Osteocyte (in vitro differentiated cells): ENCODE measurements around the gene ZSCAN12. TPM values are rescaled to one million over a fixed set of nuclear protein-coding genes. Genes with fewer than 3 reads are reported as not detected.
"Not testable (repeated sequence)": the region's sequence is repeated elsewhere in the genome, so short reads cannot be mapped to it uniquely, and the experiment has no call there.

Source experiments
- DNase-seq: peaks from one replicate; pipeline ENCODE4 v3.0.0; 2021; ENCODE audit warnings: mixed read lengths; ENCODE audit not compliant: unreplicated experiment; ENCODE audit errors: extremely low spot score
- H3K27ac Mint-ChIP-seq: one replicate; pipeline ENCODE4 v1.8.0; 2021; ENCODE audit warnings: mild to moderate bottlenecking, mixed read lengths; ENCODE audit not compliant: unreplicated experiment
- H3K27me3 Mint-ChIP-seq: one replicate; pipeline ENCODE4 v1.8.0; 2021; ENCODE audit warnings: mixed read lengths; ENCODE audit not compliant: unreplicated experiment
- H3K36me3 Mint-ChIP-seq: one replicate; pipeline ENCODE4 v1.8.0; 2021; ENCODE audit warnings: mixed read lengths; ENCODE audit not compliant: unreplicated experiment
- H3K4me1 Mint-ChIP-seq: one replicate; pipeline ENCODE4 v1.8.0; 2021; ENCODE audit warnings: mixed read lengths; ENCODE audit not compliant: unreplicated experiment
- H3K4me3 Mint-ChIP-seq: one replicate; pipeline ENCODE4 v1.8.0; 2021; ENCODE audit warnings: mild to moderate bottlenecking, moderate library complexity, mixed read lengths; ENCODE audit not compliant: unreplicated experiment
- H3K9me3 Mint-ChIP-seq: one replicate; pipeline ENCODE4 v1.8.0; 2021; ENCODE audit warnings: mixed read lengths; ENCODE audit not compliant: unreplicated experiment
- total RNA-seq: library from RNA; stranded (reverse); gene quantifications from 2 replicates; pipeline ENCODE4 v1.2.1, GENCODE V29; 2021
- TF ChIP-seq, protein P1 (sequence below): fragments of 200-600 bp; sonication (generic); IDR thresholded peaks from 2 replicates; pipeline ENCODE4 v1.5.0; 2021; ENCODE audit warnings: antibody characterized with exemption, mild to moderate bottlenecking, moderate library complexity

ZSCAN12 gene
- total RNA-seq, 1 donor from 2014 or later: 4.5 TPM

DNA sequence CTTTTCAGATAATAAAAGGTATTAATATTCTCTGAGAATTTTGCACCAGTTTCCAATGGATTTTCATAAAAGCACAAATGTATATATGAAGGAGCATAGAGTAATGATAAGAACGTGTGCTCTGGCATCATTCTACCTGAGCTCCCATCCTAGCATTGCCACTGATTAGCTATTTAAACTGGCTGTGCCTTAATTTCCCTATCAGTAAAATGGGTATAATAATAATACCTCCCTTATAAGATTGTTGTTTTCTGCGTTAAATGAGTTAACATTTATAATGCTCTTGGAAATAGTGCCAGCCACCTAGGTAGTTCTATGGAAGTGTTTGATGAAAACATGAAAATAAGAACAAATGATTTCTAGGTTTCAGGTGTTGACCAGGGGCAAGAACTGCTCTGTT is 38.6 kb downstream of the ZSCAN12 start:
- Mint-ChIP-seq H3K4me3 (no peak overlapping the region), H3K9me3 (no peaks in the 10 kb centered on the region), H3K27me3 (no peaks in the 10 kb centered on the region), H3K36me3 (peaks cover 24% of the 10 kb centered on the region), H3K27ac (no peak overlapping the region), H3K4me1 (peaks cover 1% of the 10 kb centered on the region)
- TF ChIP-seq, protein P1, sequence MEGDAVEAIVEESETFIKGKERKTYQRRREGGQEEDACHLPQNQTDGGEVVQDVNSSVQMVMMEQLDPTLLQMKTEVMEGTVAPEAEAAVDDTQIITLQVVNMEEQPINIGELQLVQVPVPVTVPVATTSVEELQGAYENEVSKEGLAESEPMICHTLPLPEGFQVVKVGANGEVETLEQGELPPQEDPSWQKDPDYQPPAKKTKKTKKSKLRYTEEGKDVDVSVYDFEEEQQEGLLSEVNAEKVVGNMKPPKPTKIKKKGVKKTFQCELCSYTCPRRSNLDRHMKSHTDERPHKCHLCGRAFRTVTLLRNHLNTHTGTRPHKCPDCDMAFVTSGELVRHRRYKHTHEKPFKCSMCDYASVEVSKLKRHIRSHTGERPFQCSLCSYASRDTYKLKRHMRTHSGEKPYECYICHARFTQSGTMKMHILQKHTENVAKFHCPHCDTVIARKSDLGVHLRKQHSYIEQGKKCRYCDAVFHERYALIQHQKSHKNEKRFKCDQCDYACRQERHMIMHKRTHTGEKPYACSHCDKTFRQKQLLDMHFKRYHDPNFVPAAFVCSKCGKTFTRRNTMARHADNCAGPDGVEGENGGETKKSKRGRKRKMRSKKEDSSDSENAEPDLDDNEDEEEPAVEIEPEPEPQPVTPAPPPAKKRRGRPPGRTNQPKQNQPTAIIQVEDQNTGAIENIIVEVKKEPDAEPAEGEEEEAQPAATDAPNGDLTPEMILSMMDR: no peak
- no peak for DNase-seq

DNA sequence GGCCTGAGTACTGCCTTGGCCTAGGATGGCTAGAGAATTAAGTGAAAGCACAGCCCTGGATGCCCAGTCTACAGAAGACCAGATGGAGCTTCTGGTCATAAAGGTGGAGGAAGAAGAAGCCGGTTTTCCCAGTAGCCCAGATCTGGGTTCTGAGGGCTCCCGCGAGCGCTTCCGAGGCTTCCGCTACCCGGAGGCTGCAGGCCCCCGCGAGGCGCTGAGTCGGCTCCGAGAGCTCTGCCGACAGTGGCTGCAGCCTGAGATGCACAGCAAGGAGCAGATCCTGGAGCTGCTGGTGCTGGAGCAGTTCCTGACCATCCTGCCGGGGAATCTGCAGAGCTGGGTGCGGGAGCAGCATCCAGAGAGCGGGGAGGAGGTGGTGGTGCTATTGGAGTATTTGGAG is 40.0 kb downstream of the ZSCAN12 start:
- H3K4me1 Mint-ChIP-seq, H3K9me3 Mint-ChIP-seq, H3K4me3 Mint-ChIP-seq, H3K27me3 Mint-ChIP-seq, H3K27ac Mint-ChIP-seq, DNase-seq: not testable (repeated sequence)
- peaks cover 12% of the 10 kb centered on the region for H3K36me3 Mint-ChIP-seq

DNA sequence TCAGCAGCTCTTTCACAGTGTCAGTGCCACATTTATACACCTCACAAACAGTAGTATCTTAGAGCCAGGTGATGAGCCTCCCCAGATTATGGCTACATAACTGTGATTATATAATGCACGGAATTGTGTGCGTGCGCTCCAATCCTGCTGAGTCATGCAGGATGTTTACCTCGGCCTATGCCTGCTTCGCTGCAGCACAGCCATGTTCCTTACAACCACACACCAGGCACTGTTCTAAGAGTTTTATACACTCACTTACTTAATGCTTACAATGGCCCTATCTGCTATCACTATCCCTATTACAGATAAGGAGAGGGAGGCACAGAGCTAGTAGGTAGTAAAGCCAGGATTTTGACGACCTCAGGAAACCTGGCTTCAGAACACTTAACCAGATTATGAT is 42.5 kb downstream of the ZSCAN12 start:
- no peaks in the 10 kb centered on the region for H3K9me3 Mint-ChIP-seq
- no peaks in the 10 kb centered on the region for H3K27me3 Mint-ChIP-seq
- no peak overlapping the region for H3K4me3 Mint-ChIP-seq
- TF ChIP-seq, protein P1: no peak
- no peak for DNase-seq
- no peak overlapping the region for H3K27ac Mint-ChIP-seq
- peaks cover 11% of the 10 kb centered on the region for H3K4me1 Mint-ChIP-seq
- H3K36me3 Mint-ChIP-seq: peaks cover 6% of the 10 kb centered on the region

DNA sequence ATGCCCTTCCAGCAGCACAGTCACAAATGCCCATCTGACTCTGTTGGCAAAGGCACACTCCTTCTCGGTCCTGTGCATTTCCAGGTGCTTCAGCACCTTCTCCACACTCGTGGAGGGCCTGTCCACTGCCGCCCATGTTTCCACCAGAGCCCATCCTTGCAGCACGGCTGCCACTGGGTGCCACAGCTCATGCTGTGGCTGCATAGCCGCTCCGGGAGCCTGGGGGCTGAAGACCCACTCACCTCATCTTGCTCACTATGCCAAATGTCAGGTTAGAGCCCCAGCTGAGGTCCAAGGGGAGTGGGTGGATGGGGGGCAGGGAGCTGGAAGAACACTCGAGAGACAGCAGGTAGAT is 42.9 kb downstream of the ZSCAN12 start:
- peaks cover 15% of the 10 kb centered on the region for H3K4me1 Mint-ChIP-seq
- H3K4me3 Mint-ChIP-seq: no peak overlapping the region
- H3K9me3 Mint-ChIP-seq: no peaks in the 10 kb centered on the region
- peaks cover 6% of the 10 kb centered on the region for H3K36me3 Mint-ChIP-seq
- peak overlapping the region; percentile 97 for H3K27ac Mint-ChIP-seq
- no peaks in the 10 kb centered on the region for H3K27me3 Mint-ChIP-seq
- TF ChIP-seq, protein P1: no peak
- no peak for DNase-seq

DNA sequence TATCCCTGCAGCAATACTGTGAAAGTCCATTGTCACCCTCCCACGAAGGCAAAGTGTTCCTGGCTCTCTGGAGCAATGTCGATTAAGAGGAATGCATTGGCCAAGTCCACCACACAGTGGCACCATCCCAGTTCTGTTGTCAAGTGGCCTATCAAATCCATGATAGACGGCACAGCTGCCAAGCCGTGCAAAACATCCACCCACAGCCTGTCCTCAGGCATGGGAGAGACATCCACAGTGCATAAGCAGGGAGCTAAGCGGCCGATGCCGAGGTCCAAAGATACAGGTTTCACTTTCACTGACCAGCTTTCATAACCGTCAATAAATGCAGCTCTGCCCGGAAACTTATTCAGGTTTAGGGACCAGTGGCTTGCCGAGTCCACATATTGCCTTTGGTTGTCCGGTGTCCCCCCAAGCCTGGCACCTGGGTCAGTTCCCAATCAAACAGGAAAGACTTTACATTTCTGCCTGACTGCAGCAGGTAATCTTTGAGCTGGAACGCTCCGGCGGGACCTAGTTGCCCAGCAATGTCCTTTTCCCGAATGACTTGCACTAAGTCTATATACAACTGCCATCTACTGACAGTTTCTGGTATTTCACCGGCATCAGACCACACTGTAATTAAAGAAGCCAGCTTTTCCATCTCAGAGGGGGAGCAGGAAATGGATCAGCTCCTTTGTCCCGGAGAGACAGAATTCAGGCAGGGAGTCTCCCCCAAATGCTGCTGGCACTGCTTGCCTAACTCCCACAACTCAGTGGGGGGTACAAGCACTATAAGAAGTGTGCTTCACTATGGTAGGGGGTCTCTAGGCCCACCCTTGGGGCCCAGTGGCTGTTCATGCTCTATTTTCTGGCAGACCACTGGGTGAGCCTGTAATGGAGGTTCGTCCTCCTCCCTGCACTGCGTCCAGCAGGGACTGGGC is 43.5 kb downstream of the ZSCAN12 start:
- H3K36me3 Mint-ChIP-seq: peaks cover 6% of the 10 kb centered on the region
- H3K27ac Mint-ChIP-seq: peak overlapping the region; percentile 97
- no peaks in the 10 kb centered on the region for H3K9me3 Mint-ChIP-seq
- H3K4me3 Mint-ChIP-seq: peak overlapping the region; percentile 90
- H3K27me3 Mint-ChIP-seq: no peaks in the 10 kb centered on the region
- peak; percentile 86 for DNase-seq
- TF ChIP-seq, protein P1: peak; percentile 65
- peaks cover 21% of the 10 kb centered on the region for H3K4me1 Mint-ChIP-seq
